ENCODE results near the gene NEK8.
A peak's percentile ranks its signal among the peaks of the same experiment; 100 is the strongest.
"Not testable (repeated sequence)": the region's sequence is repeated elsewhere in the genome, so short reads cannot be mapped to it uniquely, and the experiment has no call there.

Gene NEK8

GRCh38 chr17:28710861-28711722 is 17.5 kb upstream of the NEK8 start:
- DNase-seq: peak; percentile 70

- no peak for DNase-seq
These were observed 16.9 kb upstream of the NEK8 start, which contains the start of gene PROCA1 for GRCh38 chr17:28711723-28712031. Gene PROCA1, minus strand, starts transcription at chr17:28711888. Its CDS starts 228 bp downstream, at chr17:28711660.

- no peak for DNase-seq
These were observed 16.4 kb upstream of the NEK8 start for GRCh38 chr17:28712032-28712704.

- DNase-seq: no peak
These were observed 15.7 kb upstream of the NEK8 start for GRCh38 chr17:28712705-28713415.

GRCh38 chr17:28714281-28714680 is 14.3 kb upstream of the NEK8 start:
- no peak for DNase-seq

- DNase-seq: no peak
These were observed 13.4 kb upstream of the NEK8 start for GRCh38 chr17:28715217-28715616.

GRCh38 chr17:28716740-28717577 is 11.6 kb upstream of the NEK8 start:
- no peak for DNase-seq

- DNase-seq: peak; percentile 93
These were observed 10.8 kb upstream of the NEK8 start, which contains the start of gene RAB34 for GRCh38 chr17:28717578-28718332. Gene RAB34, minus strand, starts transcription at chr17:28717868. Its CDS starts 602 bp downstream, at chr17:28717266.

- no peak for DNase-seq
These were observed 10.1 kb upstream of the NEK8 start for GRCh38 chr17:28718333-28719020.

GRCh38 chr17:28719021-28719433 is 9.6 kb upstream of the NEK8 start:
- no peak for DNase-seq

GRCh38 chr17:28720247-28720996 is 8.2 kb upstream of the NEK8 start:
- DNase-seq: no peak

GRCh38 chr17:28720997-28721329 is 7.6 kb upstream of the NEK8 start:
- not testable (repeated sequence) for DNase-seq

GRCh38 chr17:28722417-28723158 is 6.0 kb upstream of the NEK8 start:
- no peak for DNase-seq

GRCh38 chr17:28723159-28723835 is 5.3 kb upstream of the NEK8 start:
- no peak for DNase-seq

GRCh38 chr17:28723836-28724499 is 4.6 kb upstream of the NEK8 start:
- DNase-seq: not testable (repeated sequence)

- DNase-seq: no peak
These were observed 4.0 kb upstream of the NEK8 start for GRCh38 chr17:28724500-28725165.

GRCh38 chr17:28725166-28725659 is 3.4 kb upstream of the NEK8 start:
- DNase-seq: no peak
